Measurements from ENCODE around the gene CPNE2.

CPNE2 gene

DNA sequence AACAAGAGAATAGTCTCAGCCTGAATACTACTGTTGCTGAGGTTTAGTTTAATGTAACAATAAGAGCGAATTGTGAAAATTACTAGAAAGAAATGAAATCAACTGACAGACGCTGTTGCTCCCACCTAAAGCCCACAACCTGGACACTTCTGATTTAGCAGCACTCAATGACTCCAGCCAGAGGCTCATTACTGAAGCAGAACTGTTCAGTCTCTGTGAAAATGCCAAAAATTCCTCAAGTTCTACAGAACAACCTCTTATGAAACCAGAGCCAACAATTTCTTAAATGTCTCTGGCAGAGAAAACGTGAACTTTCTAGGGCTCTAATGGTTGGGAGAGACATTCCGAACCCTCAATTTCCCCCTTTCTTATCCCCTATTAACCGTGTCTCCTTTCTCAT is 83.5 kb downstream of the CPNE2 start:
- H3K4me3 ChIP-seq (ENCODE audit: low read depth, low read length): no peak overlapping the region
- H3K27ac ChIP-seq (ENCODE audit: low read depth, low read length): no peak overlapping the region
- H3K36me3 ChIP-seq (ENCODE audit: insufficient read depth, low read length): no peaks in the 10 kb centered on the region
- no peak overlapping the region for H2AFZ ChIP-seq (ENCODE audit: low read length, unreplicated experiment)
- peaks cover 11% of the 10 kb centered on the region for H3K79me2 ChIP-seq (ENCODE audit: control insufficient read depth, insufficient read depth, low read length, unreplicated experiment)
- no peaks in the 10 kb centered on the region for H3K27me3 ChIP-seq (ENCODE audit: insufficient read depth, low read length)
- H3K4me1 ChIP-seq (ENCODE audit: control insufficient read depth, insufficient read depth, low read length, unreplicated experiment): no peaks in the 10 kb centered on the region

DNA sequence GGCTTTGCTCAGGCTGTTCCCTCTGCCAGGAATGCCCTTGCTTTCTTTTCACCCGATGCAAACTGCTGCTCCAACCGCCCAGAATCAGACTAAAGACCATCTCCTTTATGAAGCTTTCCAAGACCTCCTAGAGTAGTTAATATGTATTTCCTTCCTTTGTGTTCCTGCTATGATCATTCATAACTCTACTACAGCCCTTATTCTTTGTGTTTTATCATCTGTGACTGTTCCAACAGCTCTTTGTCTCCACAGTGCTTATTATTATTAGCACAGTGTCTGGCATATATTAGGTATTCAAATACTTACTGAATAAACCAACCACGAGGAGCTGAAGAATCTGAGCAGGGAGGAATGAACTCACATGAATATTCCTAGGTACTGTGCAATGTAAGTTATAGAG is 85.8 kb downstream of the CPNE2 start:
- H3K36me3 ChIP-seq (ENCODE audit: insufficient read depth, low read length): no peaks in the 10 kb centered on the region
- H3K4me3 ChIP-seq (ENCODE audit: low read depth, low read length): no peak overlapping the region
- H2AFZ ChIP-seq (ENCODE audit: low read length, unreplicated experiment): no peak overlapping the region
- peaks cover 30% of the 10 kb centered on the region for H3K79me2 ChIP-seq (ENCODE audit: control insufficient read depth, insufficient read depth, low read length, unreplicated experiment)
- no peaks in the 10 kb centered on the region for H3K4me1 ChIP-seq (ENCODE audit: control insufficient read depth, insufficient read depth, low read length, unreplicated experiment)
- no peaks in the 10 kb centered on the region for H3K27me3 ChIP-seq (ENCODE audit: insufficient read depth, low read length)
- no peak overlapping the region for H3K27ac ChIP-seq (ENCODE audit: low read depth, low read length)

DNA sequence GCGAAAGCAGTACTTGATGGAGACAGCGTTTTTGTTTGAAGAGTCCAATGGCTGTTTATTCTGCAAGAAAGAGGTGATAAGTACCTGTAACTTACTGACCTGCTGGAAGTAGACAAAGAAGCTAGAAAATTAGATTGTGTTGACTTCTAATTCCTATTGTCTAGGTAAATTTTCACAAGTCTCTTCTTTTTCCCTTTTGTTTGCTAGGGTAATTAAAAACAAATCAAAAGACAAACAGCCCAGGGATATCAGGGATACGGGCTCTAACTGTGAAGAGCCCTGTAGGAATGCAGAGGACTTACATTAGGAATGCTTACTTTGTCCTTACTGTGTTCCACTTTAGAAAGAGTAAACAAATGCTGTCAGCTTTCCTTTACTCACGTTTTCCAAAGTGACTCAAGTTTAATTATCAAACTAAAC is 86.4 kb downstream of the CPNE2 start:
- Histone ChIP-seq H3K4me3 (ENCODE audit: low read depth, low read length) (no peak overlapping the region), H3K79me2 (ENCODE audit: control insufficient read depth, insufficient read depth, low read length, unreplicated experiment) (peaks cover 36% of the 10 kb centered on the region), H2AFZ (ENCODE audit: low read length, unreplicated experiment) (no peak overlapping the region), H3K36me3 (ENCODE audit: insufficient read depth, low read length) (no peaks in the 10 kb centered on the region), H3K27ac (ENCODE audit: low read depth, low read length) (no peak overlapping the region), H3K27me3 (ENCODE audit: insufficient read depth, low read length) (no peaks in the 10 kb centered on the region), H3K4me1 (ENCODE audit: control insufficient read depth, insufficient read depth, low read length, unreplicated experiment) (no peaks in the 10 kb centered on the region)

GRCh38 chr16:57179215-57179828 is 86.9 kb downstream of the CPNE2 start:
- H3K4me1 ChIP-seq (ENCODE audit: control insufficient read depth, insufficient read depth, low read length, unreplicated experiment): peaks cover 4% of the 10 kb centered on the region
- H3K27ac ChIP-seq (ENCODE audit: low read depth, low read length): no peak overlapping the region
- H3K36me3 ChIP-seq (ENCODE audit: insufficient read depth, low read length): no peaks in the 10 kb centered on the region; the same call in 1 of the 2 replicates
- H3K27me3 ChIP-seq (ENCODE audit: insufficient read depth, low read length): no peaks in the 10 kb centered on the region
- no peak overlapping the region for H3K4me3 ChIP-seq (ENCODE audit: low read depth, low read length)
- H3K79me2 ChIP-seq (ENCODE audit: control insufficient read depth, insufficient read depth, low read length, unreplicated experiment): peaks cover 40% of the 10 kb centered on the region
- no peak overlapping the region for H2AFZ ChIP-seq (ENCODE audit: low read length, unreplicated experiment)

DNA sequence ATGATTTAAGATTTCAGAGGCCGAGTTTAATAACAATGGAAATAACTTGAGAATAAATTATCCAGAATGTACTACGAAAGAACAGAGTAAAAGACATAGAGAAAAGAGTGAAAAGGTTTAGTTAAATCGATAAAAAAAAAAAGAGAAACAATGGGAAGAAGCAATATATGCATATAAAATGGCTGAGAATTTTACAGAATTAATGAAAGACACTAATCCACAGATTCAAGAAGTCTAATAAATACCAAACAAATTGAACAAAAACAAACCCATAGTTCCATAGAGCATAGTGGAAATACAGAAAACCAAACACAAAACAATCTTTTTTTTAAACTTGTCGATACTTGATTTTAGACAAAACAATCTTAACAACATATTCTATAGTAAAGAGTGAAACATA is 91.7 kb downstream of the CPNE2 start:
- Histone ChIP-seq H3K79me2 (ENCODE audit: control insufficient read depth, insufficient read depth, low read length, unreplicated experiment) (peaks cover 78% of the 10 kb centered on the region), H3K4me1 (ENCODE audit: control insufficient read depth, insufficient read depth, low read length, unreplicated experiment) (peaks cover 11% of the 10 kb centered on the region), H3K27me3 (ENCODE audit: insufficient read depth, low read length) (no peaks in the 10 kb centered on the region), H3K36me3 (ENCODE audit: insufficient read depth, low read length) (no peaks in the 10 kb centered on the region; the same call in 1 of the 2 replicates), H3K27ac (ENCODE audit: low read depth, low read length) (no peak overlapping the region), H3K4me3 (ENCODE audit: low read depth, low read length) (peak overlapping the region; percentile 97), H2AFZ (ENCODE audit: low read length, unreplicated experiment) (no peak overlapping the region)

DNA sequence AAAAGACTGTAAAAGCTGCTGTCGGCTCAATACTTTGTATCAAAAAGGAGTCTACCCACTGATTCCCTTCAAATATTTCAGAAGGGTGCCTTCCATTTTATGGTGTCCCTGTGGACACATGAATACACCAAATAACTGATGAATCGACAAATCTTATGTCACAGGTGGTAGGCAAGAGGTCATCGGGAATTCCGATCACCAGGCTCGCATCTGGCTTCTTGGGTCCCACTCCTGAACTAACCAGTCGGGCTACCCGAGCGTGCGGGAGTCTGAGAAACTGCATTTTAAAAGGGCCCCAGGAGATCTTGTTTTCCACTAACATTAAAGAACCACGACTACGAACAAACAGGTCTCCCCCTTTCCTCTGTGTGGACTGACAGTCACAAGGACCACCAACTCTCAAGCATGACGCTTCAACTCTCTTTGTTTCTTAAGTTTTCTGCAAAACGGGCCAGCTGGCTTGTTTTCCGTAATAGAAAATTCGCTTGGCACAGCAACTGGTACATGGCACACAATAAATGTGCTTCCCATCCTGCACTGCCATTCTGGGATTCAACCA is 92.6 kb downstream of the CPNE2 start:
- Histone ChIP-seq H3K36me3 (ENCODE audit: insufficient read depth, low read length) (no peaks in the 10 kb centered on the region; the same call in 1 of the 2 replicates), H3K4me3 (ENCODE audit: low read depth, low read length) (peak overlapping the region; percentile 97), H2AFZ (ENCODE audit: low read length, unreplicated experiment) (peak overlapping the region; percentile 6), H3K4me1 (ENCODE audit: control insufficient read depth, insufficient read depth, low read length, unreplicated experiment) (peaks cover 15% of the 10 kb centered on the region), H3K79me2 (ENCODE audit: control insufficient read depth, insufficient read depth, low read length, unreplicated experiment) (peaks cover 80% of the 10 kb centered on the region), H3K27ac (ENCODE audit: low read depth, low read length) (peak overlapping the region; percentile 82), H3K27me3 (ENCODE audit: insufficient read depth, low read length) (no peaks in the 10 kb centered on the region)

DNA sequence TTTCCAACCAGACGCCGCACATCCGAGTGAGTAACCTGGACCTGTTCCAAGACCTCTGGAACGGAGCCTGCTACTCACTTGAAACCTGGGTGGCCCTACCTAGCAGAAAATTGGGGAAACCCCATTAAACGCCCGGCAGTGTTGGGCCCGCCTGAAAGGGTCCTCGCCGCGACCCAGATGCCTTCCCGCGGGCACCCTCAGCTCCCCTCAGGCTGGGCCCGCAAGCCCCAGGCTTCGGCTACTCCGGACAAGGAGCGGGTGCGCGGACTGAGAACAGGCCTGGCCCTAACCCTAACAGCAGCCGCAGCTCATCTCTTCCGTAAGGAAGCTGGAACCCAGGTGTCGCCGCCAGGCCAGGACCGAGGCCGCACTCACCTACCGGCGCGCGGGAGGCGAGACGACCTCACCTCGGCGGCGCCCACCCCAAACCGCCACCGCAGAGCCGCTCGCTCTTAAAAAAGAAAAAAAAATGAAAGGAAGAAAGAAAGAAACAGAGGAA is 93.1 kb downstream of the CPNE2 start:
- Histone ChIP-seq H3K4me1 (ENCODE audit: control insufficient read depth, insufficient read depth, low read length, unreplicated experiment) (peaks cover 21% of the 10 kb centered on the region), H3K4me3 (ENCODE audit: low read depth, low read length) (peak overlapping the region; percentile 97), H3K79me2 (ENCODE audit: control insufficient read depth, insufficient read depth, low read length, unreplicated experiment) (peaks cover 85% of the 10 kb centered on the region), H3K27ac (ENCODE audit: low read depth, low read length) (peak overlapping the region; percentile 82), H3K27me3 (ENCODE audit: insufficient read depth, low read length) (no peaks in the 10 kb centered on the region), H2AFZ (ENCODE audit: low read length, unreplicated experiment) (peak overlapping the region; percentile 96), H3K36me3 (ENCODE audit: insufficient read depth, low read length) (no peaks in the 10 kb centered on the region; the same call in 1 of the 2 replicates)

GRCh38 chr16:57185945-57186871 is 93.8 kb downstream of the CPNE2 start, which contains the start of the genes PSME3IP1 and RSPRY1:
Gene PSME3IP1, minus strand, starts transcription at chr16:57186039. Its CDS starts 12,185 bp downstream, at chr16:57173854.
Gene RSPRY1, plus strand, starts transcription at chr16:57186329. Its CDS starts 18,330 bp downstream, at chr16:57204659.
- H3K36me3 ChIP-seq (ENCODE audit: insufficient read depth, low read length): no peaks in the 10 kb centered on the region; the same call in 1 of the 2 replicates
- H3K4me1 ChIP-seq (ENCODE audit: control insufficient read depth, insufficient read depth, low read length, unreplicated experiment): peaks cover 28% of the 10 kb centered on the region
- peak within 1 kb of the TSS; percentile 97 for H3K4me3 ChIP-seq (ENCODE audit: low read depth, low read length)
- H3K27ac ChIP-seq (ENCODE audit: low read depth, low read length): peak within 1 kb of the TSS; percentile 82
- H2AFZ ChIP-seq (ENCODE audit: low read length, unreplicated experiment): peak within 1 kb of the TSS; percentile 96
- no peaks in the 10 kb centered on the region for H3K27me3 ChIP-seq (ENCODE audit: insufficient read depth, low read length)
- peaks cover 90% of the 10 kb centered on the region for H3K79me2 ChIP-seq (ENCODE audit: control insufficient read depth, insufficient read depth, low read length, unreplicated experiment)

DNA sequence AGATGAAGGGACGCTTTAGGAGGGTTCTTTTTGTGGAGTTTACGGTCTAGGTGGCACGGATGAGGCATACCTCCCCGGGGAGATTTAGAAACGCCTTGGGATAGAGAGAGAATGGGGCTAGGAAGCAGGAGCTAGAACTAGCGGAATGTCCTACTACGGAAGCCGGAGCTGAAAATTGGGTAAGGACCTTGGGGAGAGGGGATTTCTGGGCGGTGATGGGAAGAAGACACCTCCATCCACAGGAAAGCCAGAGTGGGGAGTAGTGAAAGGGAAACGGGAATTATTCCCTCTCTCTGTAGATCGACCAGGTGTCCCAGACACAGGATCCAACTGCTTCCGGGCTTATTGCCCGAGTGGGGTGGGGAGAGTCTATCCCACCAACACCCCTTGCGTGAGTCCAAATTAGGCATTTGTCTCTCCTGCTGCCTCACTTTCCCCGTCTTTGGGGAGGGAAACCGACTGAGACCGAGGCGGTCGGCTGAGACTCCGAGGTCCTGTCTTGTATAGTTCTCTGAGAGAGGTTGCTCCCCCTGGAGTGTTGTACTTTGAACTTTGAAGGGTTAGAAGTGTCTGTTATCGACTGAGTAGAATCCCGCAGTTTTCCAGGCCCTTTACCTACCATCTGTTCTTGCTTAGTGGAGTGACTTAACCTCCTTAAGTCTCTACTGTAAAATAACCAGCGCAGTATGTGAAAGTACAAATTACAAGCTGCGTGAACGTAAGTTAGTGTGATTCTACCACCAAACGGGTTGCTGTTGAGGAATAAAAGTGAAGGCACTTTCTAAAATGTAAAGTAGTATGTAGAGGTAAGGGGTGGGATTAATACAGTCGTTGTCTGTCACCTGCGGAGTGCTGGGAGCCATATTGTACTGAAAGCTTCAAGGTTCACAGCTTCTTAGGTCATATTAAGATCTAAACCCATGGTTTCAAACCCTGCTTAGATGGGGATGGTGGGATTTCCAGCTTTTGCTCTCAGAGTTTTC is 94.8 kb downstream of the CPNE2 start:
- peaks cover 37% of the 10 kb centered on the region for H3K4me1 ChIP-seq (ENCODE audit: control insufficient read depth, insufficient read depth, low read length, unreplicated experiment)
- H3K27ac ChIP-seq (ENCODE audit: low read depth, low read length): peak overlapping the region; percentile 70
- H3K4me3 ChIP-seq (ENCODE audit: low read depth, low read length): peak overlapping the region; percentile 97
- H2AFZ ChIP-seq (ENCODE audit: low read length, unreplicated experiment): peak overlapping the region; percentile 89
- no peaks in the 10 kb centered on the region; the same call in 1 of the 2 replicates for H3K36me3 ChIP-seq (ENCODE audit: insufficient read depth, low read length)
- H3K27me3 ChIP-seq (ENCODE audit: insufficient read depth, low read length): no peaks in the 10 kb centered on the region
- H3K79me2 ChIP-seq (ENCODE audit: control insufficient read depth, insufficient read depth, low read length, unreplicated experiment): peaks cover 88% of the 10 kb centered on the region

Data from ACC112 (cell line).